ENCODE data around the gene ITGA4.

GRCh38 chr2:181411105-181411849, 45.9 kb upstream of the ITGA4 start:
- TF ChIP-seq CTCF (IDR thresholded peaks at IDR 0.05; ENCODE audit: insufficient read depth, low read length, poor library complexity, severe bottlenecking) (no peak), EZH2phosphoT487 (conservative IDR thresholded peaks at IDR 0.05; ENCODE audit: low read length) (no peak)

Data from SU-DHL-6 (cell line).